H9 (cell line): ENCODE data around the gene USP9X. TPM values are rescaled to one million over a fixed set of nuclear protein-coding genes. Genes with fewer than 3 reads are reported as not detected.
"Not testable (repeated sequence)": the region's sequence is repeated elsewhere in the genome, so short reads cannot be mapped to it uniquely, and the experiment has no call there.

Source experiments
- DNase-seq: peaks from one replicate; pipeline ENCODE4 v3.0.0-alpha.2; 2017
- H2AFZ ChIP-seq: one replicate; pipeline ENCODE4 v1.6.1; 2013; ENCODE audit warnings: mild to moderate bottlenecking, low read length, control low read depth, moderate library complexity
- H2AK5ac ChIP-seq: 2 replicates; pipeline ENCODE4 v1.6.1; 2013; ENCODE audit warnings: low read length, control low read depth, mixed read lengths; ENCODE audit not compliant: insufficient read length
- H2BK120ac ChIP-seq: one replicate; pipeline ENCODE4 v1.6.1; 2013; ENCODE audit warnings: low read depth, mild to moderate bottlenecking, low read length, control low read depth, inconsistent platforms; ENCODE audit not compliant: poor library complexity, severe bottlenecking
- H2BK12ac ChIP-seq: 2 replicates; pipeline ENCODE4 v1.6.1; 2013; ENCODE audit warnings: low read length, control low read depth, mixed read lengths, low read depth; ENCODE audit not compliant: insufficient read length
- H2BK15ac ChIP-seq: 2 replicates; pipeline ENCODE4 v1.6.1; 2013; ENCODE audit warnings: low read depth, low read length, control low read depth
- H2BK20ac ChIP-seq: one replicate; pipeline ENCODE4 v1.6.1; 2013; ENCODE audit warnings: low read depth, mild to moderate bottlenecking, low read length, control low read depth, inconsistent platforms; ENCODE audit not compliant: poor library complexity, severe bottlenecking
- H2BK5ac ChIP-seq: 2 replicates; pipeline ENCODE4 v1.6.1; 2013; ENCODE audit warnings: low read length, control low read depth, mixed read lengths; ENCODE audit not compliant: insufficient read length
- H3K14ac ChIP-seq: 2 replicates; pipeline ENCODE4 v1.6.1; 2013; ENCODE audit warnings: low read length, control low read depth; ENCODE audit not compliant: insufficient read depth
- H3K18ac ChIP-seq: 2 replicates; pipeline ENCODE4 v1.6.1; 2013; ENCODE audit warnings: low read depth, mild to moderate bottlenecking, mixed read lengths, low read length, control low read depth; ENCODE audit not compliant: insufficient read length
- H3K23ac ChIP-seq: 2 replicates; pipeline ENCODE4 v1.6.1; 2013; ENCODE audit warnings: low read length, control low read depth, mixed read lengths, low read depth; ENCODE audit not compliant: insufficient read length
- H3K23me2 ChIP-seq: 2 replicates; pipeline ENCODE4 v1.6.1; 2013; ENCODE audit warnings: low read depth, mild to moderate bottlenecking, mixed read lengths, low read length, control low read depth; ENCODE audit not compliant: insufficient read length, poor library complexity, severe bottlenecking
- H3K27ac ChIP-seq: 2 replicates; pipeline ENCODE4 v1.5.1; 2013; ENCODE audit warnings: low read length, control low read depth, mixed read lengths, low read depth; ENCODE audit not compliant: insufficient read length
- H3K27me3 ChIP-seq: 2 replicates; pipeline ENCODE4 v1.6.1; 2013; ENCODE audit warnings: low read length, control low read depth, inconsistent platforms; ENCODE audit not compliant: insufficient read depth
- H3K4ac ChIP-seq: 2 replicates; pipeline ENCODE4 v1.6.1; 2013; ENCODE audit warnings: low read depth, mild to moderate bottlenecking, control low read depth, inconsistent platforms, low read length, moderate library complexity
- H3K4me1 ChIP-seq: 2 replicates; pipeline ENCODE4 v1.6.1; 2013; ENCODE audit warnings: low read length, control low read depth, inconsistent platforms; ENCODE audit not compliant: insufficient read depth
- H3K4me2 ChIP-seq: 2 replicates; pipeline ENCODE4 v1.6.1; 2013; ENCODE audit warnings: low read length, control low read depth, mixed read lengths; ENCODE audit not compliant: insufficient read length, insufficient read depth
- H3K56ac ChIP-seq: 2 replicates; pipeline ENCODE4 v1.6.1; 2013; ENCODE audit warnings: low read depth, mild to moderate bottlenecking, mixed read lengths, low read length, control low read depth; ENCODE audit not compliant: insufficient read length
- H3K79me1 ChIP-seq: 2 replicates; pipeline ENCODE4 v1.6.1; 2013; ENCODE audit warnings: low read depth, mild to moderate bottlenecking, moderate library complexity, low read length, control low read depth, inconsistent platforms; ENCODE audit not compliant: insufficient read depth, poor library complexity, severe bottlenecking
- H3K79me2 ChIP-seq: 2 replicates; pipeline ENCODE4 v1.6.1; 2013; ENCODE audit warnings: low read length, control low read depth, inconsistent platforms; ENCODE audit not compliant: insufficient read depth
- H3K9ac ChIP-seq: 2 replicates; pipeline ENCODE4 v1.6.1; 2013; ENCODE audit warnings: low read length, control low read depth, mixed read lengths; ENCODE audit not compliant: insufficient read length; ENCODE audit errors: extremely low read depth
- H3K9me3 ChIP-seq: one replicate; pipeline ENCODE4 v1.6.1; 2013; ENCODE audit warnings: low read depth, low read length, inconsistent platforms; ENCODE audit not compliant: control insufficient read depth
- H3T11ph ChIP-seq: one replicate; pipeline ENCODE4 v1.6.1; 2013; ENCODE audit warnings: mild to moderate bottlenecking, low read length, control low read depth, inconsistent platforms
- H4K20me1 ChIP-seq: one replicate; pipeline ENCODE4 v1.6.1; 2013; ENCODE audit not compliant: control insufficient read depth, insufficient read length, insufficient read depth
- H4K5ac ChIP-seq: 2 replicates; pipeline ENCODE4 v1.6.1; 2013; ENCODE audit warnings: low read depth, mild to moderate bottlenecking, mixed read lengths, low read length, control low read depth; ENCODE audit not compliant: insufficient read length
- H4K8ac ChIP-seq: replicated peaks from 2 replicates; pipeline ENCODE4 v1.6.1; 2013; ENCODE audit warnings: low read length, control low read depth, mixed read lengths, low read depth; ENCODE audit not compliant: insufficient read length
- H4K91ac ChIP-seq: 2 replicates; pipeline ENCODE4 v1.6.1; 2013; ENCODE audit warnings: low read depth, mild to moderate bottlenecking, moderate library complexity, mixed read lengths, low read length, control low read depth; ENCODE audit not compliant: insufficient read length
- H3K27ac Mint-ChIP-seq, 3 experiments: 2 replicates in 2 of 3; 3 replicates in 1 of 3; pipeline ENCODE4 v1.8.0; 2020 to 2021; ENCODE audit warnings: mixed read lengths in 3 of 3, mild to moderate bottlenecking in 1 of 3, moderate library complexity in 1 of 3
- H3K27me3 Mint-ChIP-seq: 2 replicates; pipeline ENCODE4 v1.8.0; 2021; ENCODE audit warnings: low read depth, mild to moderate bottlenecking, moderate library complexity, mixed read lengths
- H3K36me3 Mint-ChIP-seq, 3 experiments: 2 replicates in 2 of 3; 3 replicates in 1 of 3; pipeline ENCODE4 v1.8.0; 2020 to 2021; ENCODE audit warnings: low read depth in 3 of 3, mixed read lengths in 3 of 3; ENCODE audit not compliant: insufficient read depth in 1 of 3
- H3K4me1 Mint-ChIP-seq, 2 experiments: 2 replicates each; pipeline ENCODE4 v1.8.0; 2020; ENCODE audit warnings: mixed read lengths in 2 of 2
- H3K4me3 Mint-ChIP-seq, 2 experiments: 2 replicates in 1 of 2; 3 replicates in 1 of 2; pipeline ENCODE4 v1.8.0; 2020 to 2021; ENCODE audit warnings: mild to moderate bottlenecking in 2 of 2, mixed read lengths in 2 of 2, moderate library complexity in 1 of 2
- H3K9me3 Mint-ChIP-seq, 2 experiments: 2 replicates in 1 of 2; 3 replicates in 1 of 2; pipeline ENCODE4 v1.8.0; 2020; ENCODE audit warnings: mild to moderate bottlenecking in 2 of 2, mixed read lengths in 2 of 2, moderate library complexity in 1 of 2
- CTCF ChIP-seq: fragments of 200-600 bp; sonication (generic); conservative IDR thresholded peaks from 3 replicates; pipeline ENCODE4 v1.8.0; 2021; ENCODE audit warnings: antibody characterized with exemption, mild to moderate bottlenecking
- WGBS: extraction: QIAGEN DNeasy Blood & Tissue Kit; methylation state at CpG from one replicate; pipeline ENCODE4 v1.1.7; 2013; ENCODE audit warnings: missing lambda C conversion rate, low lambda C conversion rate, mixed read lengths; ENCODE audit not compliant: insufficient read length; ENCODE audit errors: extremely low coverage; 5-methylcytosine and 5-hydroxymethylcytosine counted together
- total RNA-seq: library from RNA; stranded (reverse); gene quantifications from 2 replicates; pipeline ENCODE4 v1.2.1, GENCODE V29; 2021

Gene USP9X
- total RNA-seq, 1 experiment from 2014 or later = 284 TPM

DNA sequence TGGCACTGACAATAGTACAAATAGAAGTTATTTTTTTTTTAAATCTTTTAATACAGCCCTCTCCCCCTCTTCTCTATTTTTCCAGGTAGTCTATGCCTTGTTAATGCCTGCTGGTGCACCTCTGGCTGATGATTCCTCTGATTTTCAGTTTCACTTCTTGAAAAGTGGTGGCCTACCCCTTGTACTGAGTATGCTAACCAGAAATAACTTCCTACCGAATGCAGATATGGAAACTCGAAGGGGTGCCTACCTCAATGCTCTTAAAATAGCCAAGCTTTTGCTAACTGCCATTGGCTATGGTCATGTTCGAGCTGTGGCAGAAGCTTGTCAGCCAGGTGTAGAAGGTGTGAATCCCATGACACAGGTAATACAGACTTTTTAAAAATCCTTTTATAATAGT is 99.1 kb downstream of the USP9X start:
- H2BK5ac ChIP-seq = no peak overlapping the region
- no peak overlapping the region for H3K4me2 ChIP-seq
- no peak overlapping the region for H4K8ac ChIP-seq
- no peak for DNase-seq
- H3K27me3 Mint-ChIP-seq = no peaks in the 10 kb centered on the region
- no peak overlapping the region for H3K4ac ChIP-seq
- H3K27me3 ChIP-seq = no peaks in the 10 kb centered on the region
- no peak overlapping the region for H2BK12ac ChIP-seq
- no peaks in the 10 kb centered on the region for H3K9me3 ChIP-seq
- no CpG with 5 or more reads among the region's 3 CpGs for WGBS
- no peak overlapping the region for H3K23ac ChIP-seq
- no peak overlapping the region for H2BK20ac ChIP-seq
- no peak overlapping the region for H2AFZ ChIP-seq
- H3K9me3 Mint-ChIP-seq = peaks cover 54 to 57% of the 10 kb centered on the region in 2 experiments
- no peak overlapping the region for H3K9ac ChIP-seq
- peaks cover 0 to 23% of the 10 kb centered on the region in 2 experiments; a peak in 2 of 4 replicates for H3K4me1 Mint-ChIP-seq
- H3K4me3 Mint-ChIP-seq = no peak overlapping the region
- H3K36me3 Mint-ChIP-seq = peaks cover 40 to 84% (median 81%) of the 10 kb centered on the region in 3 experiments
- no peak overlapping the region for H3K56ac ChIP-seq
- peak overlapping the region in 1 of 3 experiments; percentile 84; a peak in 2 of 7 replicates for H3K27ac Mint-ChIP-seq
- no peak overlapping the region for H2BK120ac ChIP-seq
- H4K20me1 ChIP-seq = no peaks in the 10 kb centered on the region
- H4K5ac ChIP-seq = no peak overlapping the region
- no peak overlapping the region for H2AK5ac ChIP-seq
- H3K18ac ChIP-seq = no peak overlapping the region
- no peak overlapping the region for H4K91ac ChIP-seq
- no peaks in the 10 kb centered on the region for H3K4me1 ChIP-seq
- H2BK15ac ChIP-seq = no peak overlapping the region
- no peak overlapping the region for H3T11ph ChIP-seq
- no peaks in the 10 kb centered on the region for H3K23me2 ChIP-seq
- H3K79me1 ChIP-seq = no peaks in the 10 kb centered on the region
- no peak for TF ChIP-seq CTCF
- H3K27ac ChIP-seq = no peak overlapping the region
- no peak overlapping the region for H3K14ac ChIP-seq
- H3K79me2 ChIP-seq = no peaks in the 10 kb centered on the region

- not testable (repeated sequence) for H4K5ac ChIP-seq, H4K91ac ChIP-seq, DNase-seq, H2BK12ac ChIP-seq, H2BK5ac ChIP-seq, H4K20me1 ChIP-seq, H3K9ac ChIP-seq, H3K27me3 ChIP-seq, H3K9me3 ChIP-seq, H3K79me1 ChIP-seq, H3T11ph ChIP-seq, H2BK20ac ChIP-seq, H3K14ac ChIP-seq, H2BK15ac ChIP-seq, H2AFZ ChIP-seq, H3K56ac ChIP-seq, H3K18ac ChIP-seq, H3K23ac ChIP-seq, H2BK120ac ChIP-seq, H3K23me2 ChIP-seq, H4K8ac ChIP-seq, H3K4me2 ChIP-seq, H3K4me1 ChIP-seq, H3K27ac ChIP-seq, H3K79me2 ChIP-seq, H2AK5ac ChIP-seq, H3K4ac ChIP-seq, H3K4me3 Mint-ChIP-seq, H3K27me3 Mint-ChIP-seq
- H3K4me1 Mint-ChIP-seq = peaks cover 0 to 10% of the 10 kb centered on the region in 2 experiments; a peak in 1 of 4 replicates
- H3K36me3 Mint-ChIP-seq = peaks cover 46 to 86% (median 85%) of the 10 kb centered on the region in 3 experiments
- H3K9me3 Mint-ChIP-seq = peaks cover 46 to 64% of the 10 kb centered on the region in 2 experiments
- WGBS = no CpG with 5 or more reads among the region's 7 CpGs
- peak overlapping the region in 1 of 3 experiments; percentile 37; a peak in 1 of 7 replicates for H3K27ac Mint-ChIP-seq
Observed at GRCh38 chrX:41186946-41187345, 101.7 kb downstream of the USP9X start.
